ENCODE measurements around the gene FIGN.

DNA sequence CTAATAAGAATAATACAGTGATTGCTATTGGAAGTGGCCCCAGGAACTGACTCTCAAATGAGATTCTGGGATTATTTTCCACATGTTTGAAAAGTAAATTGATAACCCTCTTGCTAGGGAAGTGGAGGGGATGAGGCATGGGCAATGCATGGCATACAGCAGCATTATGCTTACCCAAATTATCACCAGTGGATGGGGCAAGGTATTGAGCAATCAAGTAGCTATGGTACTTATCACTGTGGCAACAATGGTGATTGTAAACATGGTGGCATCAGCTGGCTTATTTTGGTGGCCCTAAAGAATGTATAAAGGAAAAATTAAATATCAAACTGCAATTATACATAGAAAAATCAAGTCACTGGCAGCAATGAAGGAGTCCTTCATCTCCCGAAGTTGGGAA lies 155.1 kb downstream of the FIGN start:
- TF ChIP-seq, protein P1, sequence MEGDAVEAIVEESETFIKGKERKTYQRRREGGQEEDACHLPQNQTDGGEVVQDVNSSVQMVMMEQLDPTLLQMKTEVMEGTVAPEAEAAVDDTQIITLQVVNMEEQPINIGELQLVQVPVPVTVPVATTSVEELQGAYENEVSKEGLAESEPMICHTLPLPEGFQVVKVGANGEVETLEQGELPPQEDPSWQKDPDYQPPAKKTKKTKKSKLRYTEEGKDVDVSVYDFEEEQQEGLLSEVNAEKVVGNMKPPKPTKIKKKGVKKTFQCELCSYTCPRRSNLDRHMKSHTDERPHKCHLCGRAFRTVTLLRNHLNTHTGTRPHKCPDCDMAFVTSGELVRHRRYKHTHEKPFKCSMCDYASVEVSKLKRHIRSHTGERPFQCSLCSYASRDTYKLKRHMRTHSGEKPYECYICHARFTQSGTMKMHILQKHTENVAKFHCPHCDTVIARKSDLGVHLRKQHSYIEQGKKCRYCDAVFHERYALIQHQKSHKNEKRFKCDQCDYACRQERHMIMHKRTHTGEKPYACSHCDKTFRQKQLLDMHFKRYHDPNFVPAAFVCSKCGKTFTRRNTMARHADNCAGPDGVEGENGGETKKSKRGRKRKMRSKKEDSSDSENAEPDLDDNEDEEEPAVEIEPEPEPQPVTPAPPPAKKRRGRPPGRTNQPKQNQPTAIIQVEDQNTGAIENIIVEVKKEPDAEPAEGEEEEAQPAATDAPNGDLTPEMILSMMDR (IDR thresholded peaks at IDR 0.05; ENCODE audit: control extremely low read depth in 1 of 3, insufficient read depth in 1 of 3, low read depth in 1 of 3, low read length in 3 of 3), result no peak
- TF ChIP-seq CBX5 (IDR thresholded peaks at IDR 0.05; ENCODE audit: low read depth, low read length) (no peak), GABPA (IDR thresholded peaks at IDR 0.05; ENCODE audit: borderline replicate concordance, insufficient read depth, low read length) (no peak), POLR2AphosphoS5 (IDR thresholded peaks at IDR 0.05; ENCODE audit: low read depth, low read length) (no peak), EZH2 (IDR thresholded peaks at IDR 0.05; ENCODE audit: low read depth, low read length, severe bottlenecking) (no peak), JUND (IDR thresholded peaks at IDR 0.05; ENCODE audit: low read length) (no peak), YY1 (IDR thresholded peaks at IDR 0.05; ENCODE audit: low read depth, low read length) (no peak), TBP (IDR thresholded peaks at IDR 0.05; ENCODE audit: low read depth, low read length) (no peak), POLR2A (IDR thresholded peaks at IDR 0.05; ENCODE audit: control extremely low read depth in 1 of 2, low read depth in 2 of 2, low read length in 2 of 2) (no peak)
- TF ChIP-seq, protein P2, sequence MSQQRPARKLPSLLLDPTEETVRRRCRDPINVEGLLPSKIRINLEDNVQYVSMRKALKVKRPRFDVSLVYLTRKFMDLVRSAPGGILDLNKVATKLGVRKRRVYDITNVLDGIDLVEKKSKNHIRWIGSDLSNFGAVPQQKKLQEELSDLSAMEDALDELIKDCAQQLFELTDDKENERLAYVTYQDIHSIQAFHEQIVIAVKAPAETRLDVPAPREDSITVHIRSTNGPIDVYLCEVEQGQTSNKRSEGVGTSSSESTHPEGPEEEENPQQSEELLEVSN (IDR thresholded peaks at IDR 0.05), result no peak
- TF ChIP-seq, protein P3, sequence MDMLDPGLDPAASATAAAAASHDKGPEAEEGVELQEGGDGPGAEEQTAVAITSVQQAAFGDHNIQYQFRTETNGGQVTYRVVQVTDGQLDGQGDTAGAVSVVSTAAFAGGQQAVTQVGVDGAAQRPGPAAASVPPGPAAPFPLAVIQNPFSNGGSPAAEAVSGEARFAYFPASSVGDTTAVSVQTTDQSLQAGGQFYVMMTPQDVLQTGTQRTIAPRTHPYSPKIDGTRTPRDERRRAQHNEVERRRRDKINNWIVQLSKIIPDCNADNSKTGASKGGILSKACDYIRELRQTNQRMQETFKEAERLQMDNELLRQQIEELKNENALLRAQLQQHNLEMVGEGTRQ (IDR thresholded peaks at IDR 0.05; ENCODE audit: low read length), result no peak

Measured in H1 (cell line).